Endothelial cell of umbilical vein (primary cell): Measurements from ENCODE around the gene MOCS1. TPM values are rescaled to one million over a fixed set of nuclear protein-coding genes. Genes with fewer than 3 reads are reported as not detected.

Experiments used
- BruUV-seq: library from RNA; stranded (reverse); fragments of 400-500 nt; replicated peaks from 2 replicates; lab custom pipeline; 2021; lab: Mats Ljungman, UMichigan
- CTCF ChIA-PET: fragments of 300-600, 350-600 bp; sonication (Branson Sonifier 250); formaldehyde crosslinking; loops from one replicate; lab custom pipeline; 2021; ENCODE audit warnings: antibody characterized with exemption, inconsistent platforms; lab: Charles Lee
- POLR2A ChIA-PET: fragments of 300-600, 350-600 bp; sonication (Branson Sonifier 250); formaldehyde crosslinking; loops from one replicate; lab custom pipeline; 2021; ENCODE audit warnings: antibody characterized with exemption, inconsistent platforms; lab: Charles Lee
- DNase-seq: peaks from one replicate; pipeline ENCODE4 v3.0.0-alpha.2; 2011; ENCODE audit warnings: low read depth, low spot score
- FAIRE-seq: peaks from 2 replicates; lab custom pipeline; 2011; peaks lifted over from hg19 to GRCh38; lab: Jason Lieb, UNC
- H2AFZ ChIP-seq: 2 replicates; pipeline ENCODE4 v1.6.0; 2012; ENCODE audit warnings: low read depth, low read length, control low read depth, inconsistent platforms
- H3K27ac ChIP-seq: 2 replicates; pipeline ENCODE4 v1.5.1; 2011; ENCODE audit warnings: low read depth, mild to moderate bottlenecking, control low read depth, low read length, moderate library complexity; ENCODE audit not compliant: insufficient read depth
- H3K27me3 ChIP-seq, 2 experiments: 2 replicates each; pipeline versions ENCODE4 v1.6.0 to v1.6.1; 2011; ENCODE audit warnings: low read length in 2 of 2, mixed read lengths in 1 of 2; ENCODE audit not compliant: control insufficient read depth in 2 of 2, insufficient read depth in 2 of 2
- H3K36me3 ChIP-seq, 2 experiments: 2 replicates in 1 of 2; 3 replicates in 1 of 2; pipeline ENCODE4 v1.5.1; 2011; ENCODE audit warnings: low read length in 2 of 2, mild to moderate bottlenecking in 1 of 2, moderate library complexity in 1 of 2; ENCODE audit not compliant: control insufficient read depth in 2 of 2, insufficient read depth in 2 of 2; ENCODE audit errors: extremely low read depth in 1 of 2
- H3K4me1 ChIP-seq: 3 replicates; pipeline ENCODE4 v1.5.1; 2011; ENCODE audit warnings: mild to moderate bottlenecking, low read length; ENCODE audit not compliant: control insufficient read depth, insufficient read depth; ENCODE audit errors: extremely low read depth
- H3K4me2 ChIP-seq: 2 replicates; pipeline ENCODE4 v1.6.1; 2011; ENCODE audit warnings: low read length, control low read depth, mixed read lengths; ENCODE audit not compliant: insufficient read depth
- H3K4me3 ChIP-seq, 3 experiments: fragments of 200-600 bp in 1 of 3; sonication (generic), shearing (Covaris generic) in 1 of 3; replicated peaks in 1 of 3; 2 replicates each; pipeline ENCODE4 v1.5.1; 2011 to 2016; ENCODE audit warnings: control low read depth in 3 of 3, low read length in 3 of 3, mild to moderate bottlenecking in 2 of 3, inconsistent platforms in 1 of 3, low read depth in 1 of 3, moderate library complexity in 1 of 3; ENCODE audit not compliant: insufficient read depth in 1 of 3
- H3K79me2 ChIP-seq: 2 replicates; pipeline ENCODE4 v1.6.0; 2012; ENCODE audit warnings: low read length, inconsistent platforms; ENCODE audit not compliant: control insufficient read depth, insufficient read depth
- H3K9ac ChIP-seq: replicated peaks from 2 replicates; pipeline ENCODE3; 2011; ENCODE audit warnings: low read length, control low read depth; ENCODE audit not compliant: insufficient read depth; ENCODE audit errors: extremely low read depth
- H3K9me1 ChIP-seq: replicated peaks from 3 replicates; pipeline ENCODE4 v1.6.0; 2011; ENCODE audit warnings: mild to moderate bottlenecking, low read length; ENCODE audit not compliant: control insufficient read depth, insufficient read depth; ENCODE audit errors: extremely low read depth
- H3K9me3 ChIP-seq: replicated peaks from 2 replicates; pipeline ENCODE4 v1.5.1; 2012; ENCODE audit warnings: low read length, inconsistent platforms; ENCODE audit not compliant: control insufficient read depth, insufficient read depth
- H4K20me1 ChIP-seq: replicated peaks from 2 replicates; pipeline ENCODE3; 2011; ENCODE audit warnings: mild to moderate bottlenecking, low read length; ENCODE audit not compliant: control insufficient read depth, insufficient read depth; ENCODE audit errors: extremely low read depth
- EZH2 ChIP-seq: IDR thresholded peaks from 2 replicates; pipeline ENCODE4 v1.6.1; 2012; ENCODE audit warnings: borderline replicate concordance, low read depth, mild to moderate bottlenecking, moderate library complexity, low read length, inconsistent platforms; ENCODE audit not compliant: severe bottlenecking
- FOS ChIP-seq: IDR thresholded peaks from 2 replicates; pipeline ENCODE4 v1.6.1; 2011; ENCODE audit warnings: mild to moderate bottlenecking, low read length, moderate library complexity, borderline replicate concordance; ENCODE audit not compliant: insufficient read depth
- GATA2 ChIP-seq: IDR thresholded peaks from 2 replicates; pipeline ENCODE4 v1.7.0; 2011; ENCODE audit warnings: low read depth, mild to moderate bottlenecking, moderate library complexity, mixed read lengths, low read length; ENCODE audit not compliant: insufficient read length, insufficient read depth
- JUN ChIP-seq: IDR thresholded peaks from 2 replicates; pipeline ENCODE4 v1.6.1; 2011; ENCODE audit warnings: borderline replicate concordance, low read depth; ENCODE audit not compliant: insufficient read length, insufficient read depth
- MAX ChIP-seq: IDR thresholded peaks from 2 replicates; pipeline ENCODE4 v1.6.1; 2011; ENCODE audit not compliant: insufficient read depth, insufficient read length
- MYC ChIP-seq: IDR thresholded peaks from one replicate; pipeline ENCODE4 v1.6.1; 2011; ENCODE audit warnings: mild to moderate bottlenecking, low read depth, low read length
- POLR2A ChIP-seq: IDR thresholded peaks from 2 replicates; pipeline ENCODE4 v1.6.1; 2012; ENCODE audit warnings: low read depth, mild to moderate bottlenecking, control low read depth, low read length
- POLR2AphosphoS5 ChIP-seq: IDR thresholded peaks from 2 replicates; pipeline ENCODE4 v1.6.1; 2012; ENCODE audit warnings: low read depth, mild to moderate bottlenecking, control low read depth, low read length, moderate library complexity; ENCODE audit not compliant: insufficient read depth
- dilution Hi-C: fragments of 300-500 bp; cut with MboI; formaldehyde crosslinking; loops from one replicate; pipeline ENCODE4 v1.15.0; 2019; ENCODE audit warnings: low sequenced_read_pairs; ENCODE audit not compliant: extremely low pct_ligation_motif_present
- intact Hi-C: fragments of 100-400 bp; cut with micrococcal nuclease; formaldehyde crosslinking; loops from one replicate; pipeline ENCODE4 v1.10.0; 2022
- polyA plus RNA-seq, 4 experiments: library from polyadenylated mRNA; depleted of rRNA in 3 of 4; stranded (reverse) in 3 of 4; unstranded in 1 of 4; fragments of >200 nt; gene quantifications; 2 replicates each; pipeline versions ENCODE4 v1.2.1 to v1.2.3, GENCODE V29; 2011 to 2012; ENCODE audit warnings: missing spikeins in 1 of 4
- total RNA-seq: library from RNA; stranded (reverse); gene quantifications from 2 replicates; pipeline ENCODE4 v1.2.3, GENCODE V29; 2021
- TF ChIP-seq, protein P1 (sequence below), 2 donors: IDR thresholded peaks; 1 replicate in 1 of 2; 2 replicates in 1 of 2; pipeline ENCODE4 v1.5.1; 2011; ENCODE audit warnings: low read length in 2 of 2, mild to moderate bottlenecking in 2 of 2, moderate library complexity in 2 of 2, control low read depth in 1 of 2, inconsistent platforms in 1 of 2, low read depth in 1 of 2; ENCODE audit not compliant: insufficient read depth in 1 of 2; ENCODE audit errors: extremely low read depth in 1 of 2

The MOCS1 gene
- total and polyA plus RNA-seq, 2 donors (not counting 3 experiments of a cell fraction or from before 2014, with no cell fraction given), result 8.3 to 12.8 TPM

GRCh38 chr6:39937686-39938333 lies 3.5 kb upstream of the MOCS1 start:
- intact Hi-C loops (loop anchor here (10.0 kb wide), 1 partner anchor 513 kb away; no protein-coding TSS in a partner anchor), dilution Hi-C loops (no loop called here)
- Histone ChIP-seq H2AFZ (no peak overlapping the region), H3K4me3 (no peak overlapping the region), H3K79me2 (no peaks in the 10 kb centered on the region), H3K9ac (no peak overlapping the region), H3K27me3 (peaks cover 1 to 7% of the 10 kb centered on the region in 2 experiments), H4K20me1 (no peaks in the 10 kb centered on the region), H3K4me1 (peaks cover 9% of the 10 kb centered on the region), H3K27ac (no peak overlapping the region), H3K9me3 (no peaks in the 10 kb centered on the region), H3K9me1 (no peaks in the 10 kb centered on the region), H3K4me2 (no peak overlapping the region), H3K36me3 (no peaks in the 10 kb centered on the region)
- POLR2A ChIA-PET, result no interaction called here
- DNase-seq (no peak), FAIRE-seq (no peak)
- CTCF ChIA-PET, result no interaction called here
- no TSS peak for BruUV-seq
- no peak for TF ChIP-seq POLR2A

DNA sequence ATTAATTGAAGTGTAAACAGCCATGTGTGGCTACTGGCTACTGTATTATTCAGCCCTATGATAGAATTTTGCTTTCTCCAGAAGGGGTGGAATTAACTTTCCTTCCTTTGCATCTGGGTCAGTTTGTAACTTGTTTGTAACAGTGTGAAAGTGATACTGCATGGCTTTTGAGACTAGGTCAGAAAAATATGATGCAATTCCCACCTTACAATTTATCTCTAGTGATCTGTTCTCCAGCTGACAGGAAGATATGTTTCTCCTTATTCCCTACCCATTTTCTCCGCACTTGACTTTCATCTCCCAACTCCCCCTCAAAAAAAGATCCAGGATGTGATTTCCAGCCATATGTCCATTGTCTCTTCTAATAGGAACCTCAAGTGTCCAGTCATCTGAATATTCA lies 2.6 kb upstream of the MOCS1 start:
- Histone ChIP-seq H3K4me3 (no peak overlapping the region), H3K4me2 (no peak overlapping the region), H3K27me3 (peaks cover 1 to 7% of the 10 kb centered on the region in 2 experiments), H4K20me1 (no peaks in the 10 kb centered on the region), H3K9ac (no peak overlapping the region), H3K9me3 (no peaks in the 10 kb centered on the region), H2AFZ (no peak overlapping the region), H3K27ac (no peak overlapping the region), H3K36me3 (no peaks in the 10 kb centered on the region), H3K4me1 (peaks cover 9% of the 10 kb centered on the region), H3K79me2 (no peaks in the 10 kb centered on the region), H3K9me1 (no peaks in the 10 kb centered on the region)
- ChIA-PET POLR2A (no interaction called here), CTCF (no interaction called here)
- BruUV-seq, result no TSS peak
- FAIRE-seq (no peak), DNase-seq (no peak)
- no peak for TF ChIP-seq POLR2A
- TF ChIP-seq, protein P1, sequence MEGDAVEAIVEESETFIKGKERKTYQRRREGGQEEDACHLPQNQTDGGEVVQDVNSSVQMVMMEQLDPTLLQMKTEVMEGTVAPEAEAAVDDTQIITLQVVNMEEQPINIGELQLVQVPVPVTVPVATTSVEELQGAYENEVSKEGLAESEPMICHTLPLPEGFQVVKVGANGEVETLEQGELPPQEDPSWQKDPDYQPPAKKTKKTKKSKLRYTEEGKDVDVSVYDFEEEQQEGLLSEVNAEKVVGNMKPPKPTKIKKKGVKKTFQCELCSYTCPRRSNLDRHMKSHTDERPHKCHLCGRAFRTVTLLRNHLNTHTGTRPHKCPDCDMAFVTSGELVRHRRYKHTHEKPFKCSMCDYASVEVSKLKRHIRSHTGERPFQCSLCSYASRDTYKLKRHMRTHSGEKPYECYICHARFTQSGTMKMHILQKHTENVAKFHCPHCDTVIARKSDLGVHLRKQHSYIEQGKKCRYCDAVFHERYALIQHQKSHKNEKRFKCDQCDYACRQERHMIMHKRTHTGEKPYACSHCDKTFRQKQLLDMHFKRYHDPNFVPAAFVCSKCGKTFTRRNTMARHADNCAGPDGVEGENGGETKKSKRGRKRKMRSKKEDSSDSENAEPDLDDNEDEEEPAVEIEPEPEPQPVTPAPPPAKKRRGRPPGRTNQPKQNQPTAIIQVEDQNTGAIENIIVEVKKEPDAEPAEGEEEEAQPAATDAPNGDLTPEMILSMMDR (IDR thresholded peaks at IDR 0.05; ENCODE audit: extremely low read depth in 1 of 2, insufficient read depth in 1 of 2, low read depth in 1 of 2, low read length in 2 of 2), result no peak
- TF ChIP-seq MYC, result no peak
- TF ChIP-seq FOS, result no peak
- no peak for TF ChIP-seq MAX
- TF ChIP-seq POLR2AphosphoS5, result no peak
- TF ChIP-seq JUN, result no peak
- TF ChIP-seq GATA2, result no peak
- TF ChIP-seq EZH2, result no peak
- intact Hi-C loops, result loop anchor here (10.0 kb wide), 1 partner anchor 512 kb away; no protein-coding TSS in a partner anchor
- dilution Hi-C loops, result no loop called here
